DOHH2 (cell line): ENCODE data around the gene IL10RB.

Source experiments
- H3F3A ChIP-seq: fragments of 200-600 bp; sonication (generic), shearing (Covaris generic); 2 replicates; pipeline ENCODE4 v1.6.0; 2016; ENCODE audit warnings: antibody characterized with exemption, mild to moderate bottlenecking; ENCODE audit not compliant: control insufficient read depth, insufficient read depth
- H3K27ac ChIP-seq: fragments of 200-600 bp; sonication (generic); 2 replicates; pipeline ENCODE4 v1.5.1; 2014; ENCODE audit warnings: low read depth, mild to moderate bottlenecking, low read length, moderate library complexity
- H3K27me3 ChIP-seq: fragments of 200-600 bp; sonication (generic); 2 replicates; pipeline ENCODE4 v1.6.1; 2014; ENCODE audit warnings: mild to moderate bottlenecking, low read length, mixed read lengths; ENCODE audit not compliant: control insufficient read depth
- H3K36me3 ChIP-seq: fragments of 200-600 bp; sonication (generic); 2 replicates; pipeline ENCODE4 v1.6.1; 2014; ENCODE audit warnings: mild to moderate bottlenecking, low read length, moderate library complexity, mixed read lengths; ENCODE audit not compliant: control insufficient read depth
- H3K4me1 ChIP-seq: fragments of 200-600 bp; sonication (generic); 2 replicates; pipeline ENCODE4 v1.6.1; 2014; ENCODE audit warnings: mild to moderate bottlenecking, low read length, mixed read lengths; ENCODE audit not compliant: control insufficient read depth
- H3K4me2 ChIP-seq: fragments of 200-600 bp; sonication (generic); 2 replicates; pipeline ENCODE4 v1.6.0; 2014; ENCODE audit warnings: mild to moderate bottlenecking, low read length, moderate library complexity
- H3K4me3 ChIP-seq: fragments of 200-600 bp; sonication (generic); 2 replicates; pipeline ENCODE4 v1.5.1; 2014; ENCODE audit warnings: mild to moderate bottlenecking, low read length, mixed read lengths
- H3K79me2 ChIP-seq: fragments of 200-600 bp; sonication (generic); 2 replicates; pipeline ENCODE4 v1.6.1; 2014; ENCODE audit warnings: mild to moderate bottlenecking, low read length, mixed read lengths; ENCODE audit not compliant: control insufficient read depth
- H3K9me2 ChIP-seq: fragments of 200-600 bp; sonication (generic); replicated peaks from 2 replicates; pipeline ENCODE4 v1.6.1; 2014; ENCODE audit warnings: mild to moderate bottlenecking, low read length, mixed read lengths; ENCODE audit not compliant: control insufficient read depth
- H3K9me3 ChIP-seq: fragments of 200-600 bp; sonication (generic); 2 replicates; pipeline ENCODE4 v1.6.1; 2014; ENCODE audit warnings: antibody characterized with exemption, low read length, mixed read lengths; ENCODE audit not compliant: control insufficient read depth, insufficient read depth
- H4K20me1 ChIP-seq: fragments of 200-600 bp; sonication (generic); 2 replicates; pipeline ENCODE4 v1.6.0; 2014; ENCODE audit warnings: low read depth, mild to moderate bottlenecking, antibody characterized with exemption, low read length, moderate library complexity; ENCODE audit not compliant: control insufficient read depth, insufficient read depth
- CTCF ChIP-seq: fragments of 200-600 bp; sonication (generic); IDR thresholded peaks from one replicate; pipeline ENCODE4 v1.5.1; 2014; ENCODE audit warnings: antibody characterized with exemption, mild to moderate bottlenecking, low read depth, low read length; ENCODE audit not compliant: poor library complexity, severe bottlenecking
- EZH2phosphoT487 ChIP-seq: fragments of 200-600 bp; sonication (generic); IDR thresholded peaks from 2 replicates; pipeline ENCODE4 v1.6.1; 2017; ENCODE audit warnings: borderline replicate concordance, mild to moderate bottlenecking, antibody characterized with exemption, low read length, moderate library complexity, mixed read lengths

IL10RB gene

DNA sequence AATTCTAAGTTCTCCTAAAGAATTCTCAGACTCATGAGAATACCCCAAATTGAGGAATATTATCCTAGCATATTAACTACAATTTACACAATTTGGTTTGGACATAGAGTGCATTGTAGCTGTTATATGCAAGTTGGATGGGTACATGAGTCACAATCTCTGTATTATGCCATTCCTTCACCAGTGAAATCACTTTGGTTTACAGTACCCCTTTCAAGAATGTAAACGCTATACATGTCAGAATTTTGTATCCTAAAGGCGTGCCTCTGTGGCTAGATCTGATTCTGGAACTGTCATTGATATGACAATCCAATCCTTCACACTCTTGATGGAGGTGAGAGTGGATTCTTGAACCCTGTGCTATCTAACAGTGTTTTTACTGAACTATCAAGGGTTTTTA is 6.7 kb upstream of the IL10RB start:
- no peaks in the 10 kb centered on the region for H3K9me2 ChIP-seq
- H3K36me3 ChIP-seq = peaks cover 73% of the 10 kb centered on the region
- no peak overlapping the region for H3K27ac ChIP-seq
- no peaks in the 10 kb centered on the region for H3K27me3 ChIP-seq
- H3F3A ChIP-seq = peaks cover 8% of the 10 kb centered on the region
- no peak for TF ChIP-seq CTCF
- TF ChIP-seq EZH2phosphoT487 = no peak
- peaks cover 16% of the 10 kb centered on the region for H3K79me2 ChIP-seq
- H3K9me3 ChIP-seq = no peaks in the 10 kb centered on the region
- no peak overlapping the region for H3K4me3 ChIP-seq
- H3K4me2 ChIP-seq = no peak overlapping the region
- H3K4me1 ChIP-seq = peaks cover 15% of the 10 kb centered on the region
- no peaks in the 10 kb centered on the region for H4K20me1 ChIP-seq

DNA sequence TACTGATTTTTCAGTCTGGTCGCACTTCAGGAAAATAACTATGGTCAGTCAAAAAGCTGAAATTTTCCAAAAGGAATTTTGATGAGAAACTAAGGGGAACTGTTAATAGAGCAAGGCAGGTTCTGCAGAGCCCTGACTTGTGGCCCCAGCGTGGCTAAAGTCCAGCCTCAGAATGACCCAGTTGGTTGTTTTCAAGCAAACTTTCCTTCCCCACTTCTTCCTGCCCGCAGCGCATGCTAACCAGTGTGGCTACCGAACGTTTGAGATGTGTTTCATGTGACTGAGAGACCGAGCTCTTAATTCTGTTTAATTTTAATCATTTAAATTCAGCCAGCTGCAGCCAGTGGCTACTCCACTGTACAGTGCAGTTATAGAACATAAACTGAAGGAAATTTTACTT is 6.2 kb upstream of the IL10RB start:
- Histone ChIP-seq H4K20me1 (no peaks in the 10 kb centered on the region), H3K36me3 (peaks cover 73% of the 10 kb centered on the region), H3K9me3 (no peaks in the 10 kb centered on the region), H3K79me2 (peaks cover 21% of the 10 kb centered on the region), H3K27ac (no peak overlapping the region), H3K4me2 (no peak overlapping the region), H3K9me2 (no peaks in the 10 kb centered on the region), H3K27me3 (no peaks in the 10 kb centered on the region), H3K4me1 (peaks cover 20% of the 10 kb centered on the region), H3K4me3 (no peak overlapping the region), H3F3A (peaks cover 12% of the 10 kb centered on the region)
- no peak for TF ChIP-seq EZH2phosphoT487
- no peak for TF ChIP-seq CTCF

GRCh38 chr21:33261635-33262034 is 4.5 kb upstream of the IL10RB start:
- peaks cover 32% of the 10 kb centered on the region for H3K79me2 ChIP-seq
- no peak for TF ChIP-seq CTCF
- TF ChIP-seq EZH2phosphoT487 = no peak
- H3K9me2 ChIP-seq = no peaks in the 10 kb centered on the region
- no peak overlapping the region for H3K4me3 ChIP-seq
- no peaks in the 10 kb centered on the region for H3K27me3 ChIP-seq
- no peak overlapping the region for H3K4me2 ChIP-seq
- no peaks in the 10 kb centered on the region for H4K20me1 ChIP-seq
- peaks cover 20% of the 10 kb centered on the region for H3F3A ChIP-seq
- no peak overlapping the region for H3K27ac ChIP-seq
- peaks cover 61% of the 10 kb centered on the region for H3K36me3 ChIP-seq
- no peaks in the 10 kb centered on the region for H3K9me3 ChIP-seq
- H3K4me1 ChIP-seq = peaks cover 31% of the 10 kb centered on the region

DNA sequence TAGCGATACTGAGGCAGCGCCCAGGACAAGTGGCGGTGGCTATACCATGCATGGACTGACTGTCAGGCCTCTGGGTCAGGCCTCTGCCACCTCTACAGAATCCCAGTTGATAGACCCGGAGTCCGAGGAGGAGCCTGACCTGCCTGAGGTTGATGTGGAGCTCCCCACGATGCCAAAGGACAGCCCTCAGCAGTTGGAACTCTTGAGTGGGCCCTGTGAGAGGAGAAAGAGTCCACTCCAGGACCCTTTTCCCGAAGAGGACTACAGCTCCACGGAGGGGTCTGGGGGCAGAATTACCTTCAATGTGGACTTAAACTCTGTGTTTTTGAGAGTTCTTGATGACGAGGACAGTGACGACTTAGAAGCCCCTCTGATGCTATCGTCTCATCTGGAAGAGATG is 3.2 kb upstream of the IL10RB start:
- peaks cover 57% of the 10 kb centered on the region for H3K36me3 ChIP-seq
- H3K27me3 ChIP-seq = no peaks in the 10 kb centered on the region
- no peaks in the 10 kb centered on the region for H3K9me2 ChIP-seq
- peaks cover 44% of the 10 kb centered on the region for H3K4me1 ChIP-seq
- H3F3A ChIP-seq = peaks cover 23% of the 10 kb centered on the region
- H3K27ac ChIP-seq = no peak overlapping the region
- no peaks in the 10 kb centered on the region for H4K20me1 ChIP-seq
- no peak overlapping the region for H3K4me3 ChIP-seq
- peaks cover 44% of the 10 kb centered on the region for H3K79me2 ChIP-seq
- H3K9me3 ChIP-seq = no peaks in the 10 kb centered on the region
- no peak overlapping the region for H3K4me2 ChIP-seq
- TF ChIP-seq CTCF (no peak), EZH2phosphoT487 (no peak)
